Measurements from ENCODE around the gene PRDX6. TPM values are rescaled to one million over a fixed set of nuclear protein-coding genes. Genes with fewer than 3 reads are reported as not detected.
A peak's percentile ranks its signal among the peaks of the same experiment; 100 is the strongest.
"Not testable (repeated sequence)": the region's sequence is repeated elsewhere in the genome, so short reads cannot be mapped to it uniquely, and the experiment has no call there.

The PRDX6 gene
- total RNA-seq, 2 donors from 2014 or later, result 136 to 147 TPM

GRCh38 chr1:173445656-173446055, 31.5 kb upstream of the PRDX6 start:
- H3K36me3 Mint-ChIP-seq (ENCODE audit: insufficient read depth in 2 of 2), result peaks cover 12 to 20% of the 10 kb centered on the region in 2 donors
- H3K27ac Mint-ChIP-seq, result no peak overlapping the region
- peaks cover 25% of the 10 kb centered on the region for H3K4me1 Mint-ChIP-seq (ENCODE audit: low read depth)
- no peak for DNase-seq
- no peak for ATAC-seq (replicated peaks in 1 of 2)
- H3K4me3 Mint-ChIP-seq, result no peak overlapping the region
- no peaks in the 10 kb centered on the region for H3K27me3 Mint-ChIP-seq (ENCODE audit: low read depth)
- peaks cover 2 to 6% of the 10 kb centered on the region in 2 donors for H3K9me3 Mint-ChIP-seq

GRCh38 chr1:173447224-173447623, 29.9 kb upstream of the PRDX6 start:
- peaks cover 2 to 6% of the 10 kb centered on the region in 2 donors for H3K9me3 Mint-ChIP-seq
- H3K4me3 Mint-ChIP-seq, result no peak overlapping the region
- H3K27me3 Mint-ChIP-seq (ENCODE audit: low read depth), result no peaks in the 10 kb centered on the region
- peaks cover 25% of the 10 kb centered on the region for H3K4me1 Mint-ChIP-seq (ENCODE audit: low read depth)
- ATAC-seq (replicated peaks in 1 of 2), result no peak
- H3K27ac Mint-ChIP-seq, result no peak overlapping the region
- peaks cover 12 to 20% of the 10 kb centered on the region in 2 donors for H3K36me3 Mint-ChIP-seq (ENCODE audit: insufficient read depth in 2 of 2)
- DNase-seq, result no peak

- H3K36me3 Mint-ChIP-seq (ENCODE audit: insufficient read depth in 2 of 2), result peaks cover 12 to 20% of the 10 kb centered on the region in 2 donors
- H3K27me3 Mint-ChIP-seq (ENCODE audit: low read depth), result no peaks in the 10 kb centered on the region
- DNase-seq (no peak), ATAC-seq (replicated peaks in 1 of 2) (no peak)
- H3K9me3 Mint-ChIP-seq, result peaks cover 2 to 6% of the 10 kb centered on the region in 2 donors
- H3K27ac Mint-ChIP-seq, result no peak overlapping the region
- H3K4me1 Mint-ChIP-seq (ENCODE audit: low read depth), result peaks cover 24% of the 10 kb centered on the region
- H3K4me3 Mint-ChIP-seq, result no peak overlapping the region
Observed at GRCh38 chr1:173448945-173449344, 28.2 kb upstream of the PRDX6 start.

GRCh38 chr1:173451981-173452380, 25.2 kb upstream of the PRDX6 start:
- Mint-ChIP-seq H3K27me3 (ENCODE audit: low read depth) (no peaks in the 10 kb centered on the region), H3K4me1 (ENCODE audit: low read depth) (peaks cover 24% of the 10 kb centered on the region), H3K4me3 (no peak overlapping the region), H3K9me3 (peaks cover 1 to 3% of the 10 kb centered on the region in 2 donors), H3K36me3 (ENCODE audit: insufficient read depth in 2 of 2) (peaks cover 13% of the 10 kb centered on the region in 2 donors), H3K27ac (no peak overlapping the region)
- DNase-seq (no peak), ATAC-seq (replicated peaks in 1 of 2) (no peak)

GRCh38 chr1:173453982-173454381, 23.2 kb upstream of the PRDX6 start:
- peaks cover 24% of the 10 kb centered on the region for H3K4me1 Mint-ChIP-seq (ENCODE audit: low read depth)

GRCh38 chr1:173454966-173455524, 22.1 kb upstream of the PRDX6 start:
- H3K36me3 Mint-ChIP-seq (ENCODE audit: insufficient read depth in 2 of 2), result peaks cover 6 to 13% of the 10 kb centered on the region in 2 donors
- ATAC-seq (replicated peaks in 1 of 2) (peak; percentile 93 to 94), DNase-seq (peak in 1 of 2 donors; percentile 4)
- peaks cover 24% of the 10 kb centered on the region for H3K4me1 Mint-ChIP-seq (ENCODE audit: low read depth)
- peak overlapping the region; percentile 68 for H3K27ac Mint-ChIP-seq
- H3K27me3 Mint-ChIP-seq (ENCODE audit: low read depth), result no peaks in the 10 kb centered on the region
- peak overlapping the region in 1 of 2 donors; percentile 36 for H3K4me3 Mint-ChIP-seq
- H3K9me3 Mint-ChIP-seq, result peaks cover 0 to 1% of the 10 kb centered on the region in 2 donors

More at GRCh38 chr1:173453982-173454381, 23.2 kb upstream of the PRDX6 start:
- DNase-seq, result no peak
- Mint-ChIP-seq H3K27ac (peak overlapping the region; percentile 51), H3K9me3 (peaks cover 1% of the 10 kb centered on the region in 2 donors), H3K4me3 (no peak overlapping the region), H3K27me3 (ENCODE audit: low read depth) (no peaks in the 10 kb centered on the region), H3K36me3 (ENCODE audit: insufficient read depth in 2 of 2) (peaks cover 6 to 11% of the 10 kb centered on the region in 2 donors)
- ATAC-seq (replicated peaks in 1 of 2), result no peak

GRCh38 chr1:173459885-173460284, 17.2 kb upstream of the PRDX6 start:
- peaks cover 13% of the 10 kb centered on the region for H3K4me1 Mint-ChIP-seq (ENCODE audit: low read depth)
- no peak overlapping the region for H3K4me3 Mint-ChIP-seq
- H3K27ac Mint-ChIP-seq, result no peak overlapping the region
- H3K36me3 Mint-ChIP-seq (ENCODE audit: insufficient read depth in 2 of 2), result peaks cover 26 to 36% of the 10 kb centered on the region in 2 donors
- H3K27me3 Mint-ChIP-seq (ENCODE audit: low read depth), result no peaks in the 10 kb centered on the region
- DNase-seq (no peak), ATAC-seq (replicated peaks in 1 of 2) (no peak)
- peaks cover 4 to 12% of the 10 kb centered on the region in 2 donors for H3K9me3 Mint-ChIP-seq

GRCh38 chr1:173462666-173463065, 14.5 kb upstream of the PRDX6 start:
- Mint-ChIP-seq H3K9me3 (peaks cover 4 to 20% of the 10 kb centered on the region in 2 donors), H3K36me3 (ENCODE audit: insufficient read depth in 2 of 2) (peaks cover 29 to 43% of the 10 kb centered on the region in 2 donors)
- not testable (repeated sequence) for H3K4me3 Mint-ChIP-seq; DNase-seq; ATAC-seq (replicated peaks in 1 of 2); H3K27ac Mint-ChIP-seq; H3K27me3 Mint-ChIP-seq (ENCODE audit: low read depth); H3K4me1 Mint-ChIP-seq (ENCODE audit: low read depth)

- not testable (repeated sequence) for ATAC-seq (replicated peaks in 1 of 2); H3K4me3 Mint-ChIP-seq; H3K27ac Mint-ChIP-seq; H3K4me1 Mint-ChIP-seq (ENCODE audit: low read depth); DNase-seq; H3K27me3 Mint-ChIP-seq (ENCODE audit: low read depth)
- Mint-ChIP-seq H3K36me3 (ENCODE audit: insufficient read depth in 2 of 2) (peaks cover 34 to 49% of the 10 kb centered on the region in 2 donors), H3K9me3 (peaks cover 4 to 24% of the 10 kb centered on the region in 2 donors)
Observed at GRCh38 chr1:173464185-173464584, 12.9 kb upstream of the PRDX6 start.

- no peak for DNase-seq
- H3K27me3 Mint-ChIP-seq (ENCODE audit: low read depth), result no peaks in the 10 kb centered on the region
- no peak for ATAC-seq (replicated peaks in 1 of 2)
- no peak overlapping the region for H3K4me3 Mint-ChIP-seq
- peaks cover 14 to 32% of the 10 kb centered on the region in 2 donors for H3K9me3 Mint-ChIP-seq
- no peaks in the 10 kb centered on the region for H3K4me1 Mint-ChIP-seq (ENCODE audit: low read depth)
- H3K27ac Mint-ChIP-seq, result no peak overlapping the region
- peaks cover 40 to 58% of the 10 kb centered on the region in 2 donors for H3K36me3 Mint-ChIP-seq (ENCODE audit: insufficient read depth in 2 of 2)
Observed at GRCh38 chr1:173467426-173467825, 9.7 kb upstream of the PRDX6 start.

GRCh38 chr1:173469656-173470055, 7.5 kb upstream of the PRDX6 start:
- Mint-ChIP-seq H3K27ac (no peak overlapping the region), H3K27me3 (ENCODE audit: low read depth) (no peaks in the 10 kb centered on the region), H3K4me3 (no peak overlapping the region), H3K9me3 (peaks cover 11 to 21% of the 10 kb centered on the region in 2 donors), H3K36me3 (ENCODE audit: insufficient read depth in 2 of 2) (peaks cover 33 to 41% of the 10 kb centered on the region in 2 donors), H3K4me1 (ENCODE audit: low read depth) (peaks cover 15% of the 10 kb centered on the region)
- DNase-seq, result no peak
- no peak for ATAC-seq (replicated peaks in 1 of 2)

GRCh38 chr1:173470608-173471007, 6.5 kb upstream of the PRDX6 start:
- DNase-seq (no peak), ATAC-seq (replicated peaks in 1 of 2) (no peak)
- Mint-ChIP-seq H3K27ac (no peak overlapping the region), H3K9me3 (peaks cover 10 to 18% of the 10 kb centered on the region in 2 donors), H3K4me3 (no peak overlapping the region), H3K4me1 (ENCODE audit: low read depth) (peaks cover 25% of the 10 kb centered on the region), H3K36me3 (ENCODE audit: insufficient read depth in 2 of 2) (peaks cover 30 to 39% of the 10 kb centered on the region in 2 donors), H3K27me3 (ENCODE audit: low read depth) (no peaks in the 10 kb centered on the region)

GRCh38 chr1:173473599-173474011, 3.5 kb upstream of the PRDX6 start:
- H3K9me3 Mint-ChIP-seq, result peaks cover 10% of the 10 kb centered on the region in 2 donors
- peak overlapping the region; percentile 67 for H3K27ac Mint-ChIP-seq
- H3K36me3 Mint-ChIP-seq (ENCODE audit: insufficient read depth in 2 of 2), result peaks cover 22 to 30% of the 10 kb centered on the region in 2 donors
- H3K27me3 Mint-ChIP-seq (ENCODE audit: low read depth), result no peaks in the 10 kb centered on the region
- peak overlapping the region in 1 of 2 donors; percentile 88 for H3K4me3 Mint-ChIP-seq
- no peak for DNase-seq
- no peak for ATAC-seq (replicated peaks in 1 of 2)
- peaks cover 38% of the 10 kb centered on the region for H3K4me1 Mint-ChIP-seq (ENCODE audit: low read depth)

Measured in activated T-cell treated with anti-CD3 and anti-CD28 coated beads, Interleukin-2, amount 50 U/mL, for 72 hours (primary cell).